SK-N-SH (cell line): ENCODE data around the gene CYLD. TPM values are rescaled to one million over a fixed set of nuclear protein-coding genes. Genes with fewer than 3 reads are reported as not detected.

ENCODE experiments used
- CTCF ChIA-PET: fragments of 300-600, 350-600 bp; formaldehyde crosslinking; extraction: SDS; loops from one replicate; lab custom pipeline; 2021; lab: Yijun Ruan, JAX
- POLR2A ChIA-PET: fragments of 350-600 bp; sonication (Branson Sonifier 250); formaldehyde crosslinking; extraction: SDS; loops from one replicate; lab custom pipeline; 2020; ENCODE audit warnings: antibody characterized with exemption, inconsistent platforms; lab: Yijun Ruan, JAX
- DNase-seq: peaks from one replicate; pipeline ENCODE4 v3.0.0; 2012
- H2AFZ ChIP-seq: fragments of 200-600 bp; sonication (generic); 2 replicates; pipeline ENCODE4 v1.8.1; 2016; ENCODE audit warnings: antibody characterized with exemption, mild to moderate bottlenecking, low read depth
- H3F3A ChIP-seq: fragments of 200-600 bp; sonication (generic); replicated peaks from 2 replicates; pipeline ENCODE3; 2016; ENCODE audit warnings: antibody characterized with exemption, mild to moderate bottlenecking; ENCODE audit not compliant: insufficient read depth
- H3K27ac ChIP-seq, 2 experiments: fragments of 200-500 bp in 1 of 2; fragments of 200-600 bp in 1 of 2; sonication (Bioruptor generic) in 1 of 2; sonication (generic), shearing (Covaris generic) in 1 of 2; 2 replicates each; pipeline versions ENCODE4 v1.5.1 to v1.6.1; 2014 to 2016; ENCODE audit warnings: low read depth in 2 of 2, inconsistent platforms in 1 of 2, low read length in 1 of 2, mild to moderate bottlenecking in 1 of 2, mixed read lengths in 1 of 2
- H3K27me3 ChIP-seq: fragments of 200-600 bp; sonication (generic), shearing (Covaris generic); 2 replicates; pipeline ENCODE4 v1.6.1; 2016; ENCODE audit warnings: mixed run types; ENCODE audit not compliant: insufficient read depth
- H3K36me3 ChIP-seq, 2 experiments: fragments of 200-500 bp in 1 of 2; fragments of 200-600 bp in 1 of 2; sonication (Bioruptor generic) in 1 of 2; sonication (generic) in 1 of 2; replicated peaks in 1 of 2; 2 replicates each; pipeline versions ENCODE3 to v1.5.1; 2014 to 2016; ENCODE audit warnings: low read length in 1 of 2, mild to moderate bottlenecking in 1 of 2; ENCODE audit not compliant: insufficient read depth in 2 of 2, control insufficient read depth in 1 of 2
- H3K4me1 ChIP-seq, 2 experiments: fragments of 200-500 bp in 1 of 2; fragments of 200-600 bp in 1 of 2; sonication (Bioruptor generic) in 1 of 2; sonication (generic), shearing (Covaris generic) in 1 of 2; 2 replicates each; pipeline versions ENCODE4 v1.5.1 to v1.6.1; 2014 to 2016; ENCODE audit warnings: low read depth in 1 of 2, low read length in 1 of 2, mixed run types in 1 of 2; ENCODE audit not compliant: insufficient read depth in 2 of 2, control insufficient read depth in 1 of 2
- H3K4me2 ChIP-seq: fragments of 200-600 bp; sonication (generic), shearing (Covaris generic); 2 replicates; pipeline ENCODE4 v1.6.1; 2017; ENCODE audit warnings: mixed run types
- H3K4me3 ChIP-seq, 2 experiments: fragments of 200-500 bp in 1 of 2; fragments of 200-600 bp in 1 of 2; sonication (Bioruptor generic) in 1 of 2; sonication (generic), shearing (Covaris generic) in 1 of 2; 2 replicates each; pipeline versions ENCODE4 v1.5.1 to v1.8.1; 2014 to 2016; ENCODE audit warnings: low read depth in 2 of 2, inconsistent platforms in 1 of 2, low read length in 1 of 2, mild to moderate bottlenecking in 1 of 2, mixed read lengths in 1 of 2, moderate library complexity in 1 of 2
- H3K79me2 ChIP-seq: fragments of 200-600 bp; sonication (generic); 2 replicates; pipeline ENCODE4 v1.8.1; 2017; ENCODE audit warnings: mild to moderate bottlenecking; ENCODE audit not compliant: insufficient read depth
- H3K9ac ChIP-seq: fragments of 200-600 bp; sonication (generic); 2 replicates; pipeline ENCODE4 v1.6.1; 2017; ENCODE audit warnings: mixed run types
- H3K9me2 ChIP-seq: fragments of 200-600 bp; sonication (generic); 2 replicates; pipeline ENCODE4 v1.6.1; 2017; ENCODE audit warnings: mixed run types
- H3K9me3 ChIP-seq: fragments of 200-600 bp; sonication (generic); 2 replicates; pipeline ENCODE4 v1.6.1; 2017; ENCODE audit warnings: mixed run types, mild to moderate bottlenecking, moderate library complexity
- H4K20me1 ChIP-seq: fragments of 200-600 bp; sonication (generic); 2 replicates; pipeline ENCODE4 v1.6.1; 2017; ENCODE audit warnings: mild to moderate bottlenecking, mixed run types; ENCODE audit not compliant: insufficient read depth
- GATA2 ChIP-seq: sonication (generic); formaldehyde crosslinking; IDR thresholded peaks from 2 replicates; pipeline ENCODE4 v1.5.0; 2020; ENCODE audit warnings: mild to moderate bottlenecking, missing genetic modification reagents
- IRF3 ChIP-seq: fragments of 150-350 bp; IDR thresholded peaks from 2 replicates; pipeline ENCODE4 v1.6.1; 2016; ENCODE audit warnings: mild to moderate bottlenecking, low read depth, low read length
- NFIC ChIP-seq: IDR thresholded peaks from 2 replicates; pipeline ENCODE4 v1.4.0; 2012; ENCODE audit warnings: borderline replicate concordance
- RAD21 ChIP-seq: IDR thresholded peaks from 2 replicates; pipeline ENCODE4 v1.6.1; 2012; ENCODE audit warnings: mild to moderate bottlenecking, low read length
- RCOR1 ChIP-seq: fragments of 150-350 bp; IDR thresholded peaks from 2 replicates; pipeline ENCODE4 v1.6.1; 2017; ENCODE audit warnings: antibody characterized with exemption, low read length
- TEAD4 ChIP-seq: IDR thresholded peaks from 2 replicates; pipeline ENCODE4 v1.4.0; 2012; ENCODE audit warnings: mild to moderate bottlenecking, borderline replicate concordance; ENCODE audit not compliant: insufficient read depth
- USF2 ChIP-seq: fragments of 150-350 bp; IDR thresholded peaks from 2 replicates; pipeline ENCODE4 v1.6.1; 2017; ENCODE audit warnings: antibody characterized with exemption, low read length, low read depth, borderline replicate concordance
- WGBS: methylation state at CpG from one replicate; pipeline ENCODE4 v1.1.6; 2017; ENCODE audit warnings: low lambda C conversion rate; 5-methylcytosine and 5-hydroxymethylcytosine counted together
- polyA plus RNA-seq, 3 experiments: library from polyadenylated mRNA; depleted of rRNA; stranded (reverse); fragments of >200 nt; gene quantifications; 2 replicates each; pipeline ENCODE4 v1.2.3, GENCODE V29; 2012
- TF ChIP-seq, protein P1 (sequence below): fragments of 200-600 bp; sonication (generic); IDR thresholded peaks from 2 replicates; pipeline ENCODE4 v1.6.1; 2017; ENCODE audit warnings: antibody characterized with exemption, mild to moderate bottlenecking, moderate library complexity
- TF ChIP-seq, protein P2 (sequence below): IDR thresholded peaks from 2 replicates; pipeline ENCODE4; 2012

CYLD gene
- polyA plus RNA-seq, 1 of the 3 experiments (the other 2 are of a cell fraction): 6.5 TPM

- no peaks in the 10 kb centered on the region for H3K4me1 ChIP-seq
- H3K4me3 ChIP-seq: no peak overlapping the region
- no peaks in the 10 kb centered on the region for H4K20me1 ChIP-seq
- no peak overlapping the region for H3K9ac ChIP-seq
- no peak overlapping the region for H3K4me2 ChIP-seq
- no peak overlapping the region for H2AFZ ChIP-seq
- H3K9me3 ChIP-seq: no peaks in the 10 kb centered on the region
- H3K36me3 ChIP-seq: no peaks in the 10 kb centered on the region
- ChIA-PET CTCF (interaction anchor here (3.4 kb wide), 1 partner anchor 15 kb away, joined by 11 read pairs; no protein-coding TSS in a partner anchor), POLR2A (no interaction called here)
- DNase-seq: no peak
- WGBS: 59% methylated on average over 6 of the region's 6 CpGs
- H3K27ac ChIP-seq: no peak overlapping the region
- H3F3A ChIP-seq: no peaks in the 10 kb centered on the region
- H3K9me2 ChIP-seq: no peaks in the 10 kb centered on the region
- no peaks in the 10 kb centered on the region for H3K79me2 ChIP-seq
- no peak for TF ChIP-seq IRF3
- TF ChIP-seq, protein P1, sequence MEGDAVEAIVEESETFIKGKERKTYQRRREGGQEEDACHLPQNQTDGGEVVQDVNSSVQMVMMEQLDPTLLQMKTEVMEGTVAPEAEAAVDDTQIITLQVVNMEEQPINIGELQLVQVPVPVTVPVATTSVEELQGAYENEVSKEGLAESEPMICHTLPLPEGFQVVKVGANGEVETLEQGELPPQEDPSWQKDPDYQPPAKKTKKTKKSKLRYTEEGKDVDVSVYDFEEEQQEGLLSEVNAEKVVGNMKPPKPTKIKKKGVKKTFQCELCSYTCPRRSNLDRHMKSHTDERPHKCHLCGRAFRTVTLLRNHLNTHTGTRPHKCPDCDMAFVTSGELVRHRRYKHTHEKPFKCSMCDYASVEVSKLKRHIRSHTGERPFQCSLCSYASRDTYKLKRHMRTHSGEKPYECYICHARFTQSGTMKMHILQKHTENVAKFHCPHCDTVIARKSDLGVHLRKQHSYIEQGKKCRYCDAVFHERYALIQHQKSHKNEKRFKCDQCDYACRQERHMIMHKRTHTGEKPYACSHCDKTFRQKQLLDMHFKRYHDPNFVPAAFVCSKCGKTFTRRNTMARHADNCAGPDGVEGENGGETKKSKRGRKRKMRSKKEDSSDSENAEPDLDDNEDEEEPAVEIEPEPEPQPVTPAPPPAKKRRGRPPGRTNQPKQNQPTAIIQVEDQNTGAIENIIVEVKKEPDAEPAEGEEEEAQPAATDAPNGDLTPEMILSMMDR: peak; percentile 32; the same call in 1 of the 2 replicates
- no peaks in the 10 kb centered on the region; the same call in 1 of the 2 replicates for H3K27me3 ChIP-seq
Measured at GRCh38 chr16:50821586-50821985, 79.7 kb downstream of the CYLD start.

DNA sequence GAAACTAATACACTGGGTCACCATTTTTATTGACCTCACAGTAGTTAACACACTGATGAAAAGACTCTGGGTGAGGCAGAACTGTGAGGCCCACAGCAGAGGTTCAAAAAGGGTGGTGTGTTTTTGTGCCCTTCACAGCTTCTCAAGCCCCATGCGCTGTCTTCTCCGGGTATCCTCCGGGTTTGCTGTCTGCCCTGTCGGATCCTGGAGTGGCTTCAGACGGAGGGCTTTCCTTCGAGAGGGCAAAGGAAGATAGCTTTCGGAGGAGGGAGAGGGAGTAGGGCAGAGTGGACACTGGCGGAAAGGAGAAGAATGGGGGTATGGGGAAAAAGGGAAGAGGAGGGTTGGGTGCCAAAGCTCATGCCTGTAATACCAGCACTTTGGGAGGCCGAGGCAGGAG is 80.8 kb downstream of the CYLD start:
- Histone ChIP-seq H4K20me1 (no peaks in the 10 kb centered on the region), H3K27ac (no peak overlapping the region), H3K4me1 (no peaks in the 10 kb centered on the region), H3K79me2 (no peaks in the 10 kb centered on the region), H3K27me3 (no peaks in the 10 kb centered on the region; the same call in 1 of the 2 replicates), H3K4me3 (no peak overlapping the region), H3K36me3 (no peaks in the 10 kb centered on the region), H3K9ac (no peak overlapping the region), H3K4me2 (no peak overlapping the region), H3K9me2 (no peaks in the 10 kb centered on the region), H2AFZ (no peak overlapping the region), H3K9me3 (no peaks in the 10 kb centered on the region), H3F3A (no peaks in the 10 kb centered on the region)
- no peak for DNase-seq
- 58% methylated on average over 9 of the region's 9 CpGs for WGBS
- ChIA-PET POLR2A (no interaction called here), CTCF (interaction anchor here (0.9 to 3.4 kb wide), 2 partner anchors 16 to 34 kb away, joined by 3 to 11 read pairs; no protein-coding TSS in a partner anchor)
- TF ChIP-seq RAD21 (no peak), RCOR1 (no peak), NFIC (no peak), TEAD4 (no peak), USF2 (no peak), GATA2 (CRISPR knock-in tag) (no peak)
- TF ChIP-seq, protein P2, sequence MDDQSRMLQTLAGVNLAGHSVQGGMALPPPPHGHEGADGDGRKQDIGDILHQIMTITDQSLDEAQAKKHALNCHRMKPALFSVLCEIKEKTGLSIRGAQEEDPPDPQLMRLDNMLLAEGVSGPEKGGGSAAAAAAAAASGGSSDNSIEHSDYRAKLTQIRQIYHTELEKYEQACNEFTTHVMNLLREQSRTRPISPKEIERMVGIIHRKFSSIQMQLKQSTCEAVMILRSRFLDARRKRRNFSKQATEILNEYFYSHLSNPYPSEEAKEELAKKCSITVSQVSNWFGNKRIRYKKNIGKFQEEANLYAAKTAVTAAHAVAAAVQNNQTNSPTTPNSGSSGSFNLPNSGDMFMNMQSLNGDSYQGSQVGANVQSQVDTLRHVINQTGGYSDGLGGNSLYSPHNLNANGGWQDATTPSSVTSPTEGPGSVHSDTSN: no peak
